Gastroesophageal sphincter (tissue), 4 donors: ENCODE data around the gene GINS2. TPM values are rescaled to one million over a fixed set of nuclear protein-coding genes. Genes with fewer than 3 reads are reported as not detected.

ENCODE experiments used
- ATAC-seq: fragments of 150-250 bp; one replicate; pipeline ENCODE4 v1.9.1; 2016; ENCODE audit warnings: mild to moderate bottlenecking, moderate library complexity
- H3K27ac ChIP-seq, 4 donors: fragments of 200-600 bp; sonication (generic) in 3 of 4; 1 replicate in 3 of 4; 2 replicates in 1 of 4; pipeline ENCODE4 v1.5.1; 2016 to 2019
- H3K27me3 ChIP-seq: fragments of 200-600 bp; sonication (generic); one replicate; pipeline ENCODE4 v1.5.1; 2019
- H3K36me3 ChIP-seq, 2 donors: fragments of 200-600 bp; sonication (generic); one replicate each; pipeline ENCODE4 v1.5.1; 2019; ENCODE audit warnings: control low read depth in 1 of 2
- H3K4me1 ChIP-seq, 3 donors: fragments of 200-600 bp; sonication (generic); 1 replicate in 2 of 3; 2 replicates in 1 of 3; pipeline ENCODE4 v1.5.1; 2016 to 2019; ENCODE audit warnings: control low read depth in 2 of 3
- H3K4me3 ChIP-seq, 2 donors: fragments of 200-600 bp; sonication (generic); one replicate each; pipeline ENCODE4 v1.5.1; 2019; ENCODE audit warnings: mild to moderate bottlenecking in 1 of 2, moderate library complexity in 1 of 2
- H3K9me3 ChIP-seq, 3 donors: fragments of 200-600 bp; sonication (generic); one replicate each; pipeline ENCODE4 v1.5.1; 2017 to 2019; ENCODE audit warnings: control low read depth in 2 of 3
- CTCF ChIP-seq, 4 experiments: fragments of 200-600 bp in 2 of 4; fragments of 450-650 bp in 2 of 4; sonication (generic) in 1 of 4; IDR thresholded peaks; one replicate each; pipeline ENCODE4 v1.5.1; 2017 to 2019; ENCODE audit warnings: antibody characterized with exemption in 4 of 4, mild to moderate bottlenecking in 2 of 4, moderate library complexity in 2 of 4
- EP300 ChIP-seq: sonication (generic); formaldehyde crosslinking; IDR thresholded peaks from one replicate; pipeline ENCODE4 v1.6.1; 2017; ENCODE audit warnings: antibody characterized with exemption, mild to moderate bottlenecking
- POLR2A ChIP-seq, 2 donors: fragments of 450-650 bp; IDR thresholded peaks; one replicate each; pipeline ENCODE4 v1.6.1; 2017; ENCODE audit warnings: antibody characterized with exemption in 2 of 2, mild to moderate bottlenecking in 2 of 2, moderate library complexity in 1 of 2
- POLR2AphosphoS5 ChIP-seq: sonication (generic); formaldehyde crosslinking; IDR thresholded peaks from one replicate; pipeline ENCODE4 v1.6.1; 2017; ENCODE audit warnings: antibody characterized with exemption
- WGBS, 2 donors: methylation state at CpG; one replicate each; pipeline ENCODE4 v1.1.5; 2018; ENCODE audit warnings: low coverage in 1 of 2; 5-methylcytosine and 5-hydroxymethylcytosine counted together
- total RNA-seq, 4 donors: library from RNA; depleted of rRNA; stranded (reverse); fragments of >200 nt; gene quantifications; one replicate each; pipeline ENCODE4 v1.1.0, GENCODE V29; 2016

Gene GINS2
- total RNA-seq, 4 donors from 2014 or later: 0.15 to 1.4 (median 0.66) TPM

GRCh38 chr16:85719605-85720301 lies 31.0 kb upstream of the GINS2 start:
- WGBS, 2 donors: 83 to 94% methylated on average over 6 to 8 of the region's 11 CpGs
- no peaks in the 10 kb centered on the region for H3K36me3 ChIP-seq
- H3K27ac ChIP-seq: no peak overlapping the region
- ATAC-seq: no peak
- H3K9me3 ChIP-seq: no peaks in the 10 kb centered on the region
- H3K4me1 ChIP-seq: peaks cover 0 to 27% (median 0%) of the 10 kb centered on the region in 3 donors
- no peaks in the 10 kb centered on the region for H3K27me3 ChIP-seq
- H3K4me3 ChIP-seq: no peak overlapping the region
- no peak for TF ChIP-seq EP300
- TF ChIP-seq POLR2AphosphoS5: no peak
- TF ChIP-seq POLR2A (IDR thresholded peaks at IDR 0.05): no peak

- peak in 3 of 4 experiments; percentile 25 to 48 (median 34) for TF ChIP-seq CTCF (IDR thresholded peaks at IDR 0.05)
- no peak for TF ChIP-seq POLR2AphosphoS5
- ATAC-seq: no peak
- no peak overlapping the region for H3K27ac ChIP-seq
- no peaks in the 10 kb centered on the region for H3K27me3 ChIP-seq
- H3K4me1 ChIP-seq: peaks cover 0 to 27% (median 0%) of the 10 kb centered on the region in 3 donors
- 36 to 39% methylated on average over 3 to 11 of the region's 11 CpGs for WGBS, 2 donors
- no peaks in the 10 kb centered on the region for H3K9me3 ChIP-seq
- H3K4me3 ChIP-seq: no peak overlapping the region
- no peaks in the 10 kb centered on the region for H3K36me3 ChIP-seq
These were observed 29.9 kb upstream of the GINS2 start for GRCh38 chr16:85718682-85719081.

- Histone ChIP-seq H3K4me3 (no peak overlapping the region), H3K27me3 (no peaks in the 10 kb centered on the region), H3K36me3 (no peaks in the 10 kb centered on the region), H3K27ac (no peak overlapping the region), H3K9me3 (no peaks in the 10 kb centered on the region), H3K4me1 (peaks cover 0 to 27% (median 0%) of the 10 kb centered on the region in 3 donors)
- TF ChIP-seq POLR2AphosphoS5: no peak
- TF ChIP-seq EP300: no peak
- no peak for TF ChIP-seq POLR2A (IDR thresholded peaks at IDR 0.05)
- TF ChIP-seq CTCF (IDR thresholded peaks at IDR 0.05): no peak
- WGBS, 2 donors: 34 to 42% methylated on average over 4 of the region's 6 CpGs
- ATAC-seq: no peak
These were observed 29.4 kb upstream of the GINS2 start for GRCh38 chr16:85718153-85718477.

GRCh38 chr16:85717393-85718152 lies 28.8 kb upstream of the GINS2 start:
- Histone ChIP-seq H3K27ac (no peak overlapping the region), H3K36me3 (no peaks in the 10 kb centered on the region), H3K4me3 (no peak overlapping the region), H3K27me3 (no peaks in the 10 kb centered on the region), H3K9me3 (peaks cover 0 to 3% (median 0%) of the 10 kb centered on the region in 3 donors), H3K4me1 (peaks cover 0 to 27% (median 0%) of the 10 kb centered on the region in 3 donors)
- peak; percentile 61 for ATAC-seq
- WGBS, 2 donors: 7% methylated on average over 3 of the region's 21 CpGs; no CpG with 5 or more reads in 1 of the 2 donors
- no peak for TF ChIP-seq POLR2A (IDR thresholded peaks at IDR 0.05)
- peak in 3 of 4 experiments; percentile 58 to 81 (median 68) for TF ChIP-seq CTCF (IDR thresholded peaks at IDR 0.05)

GRCh38 chr16:85716680-85717038 lies 27.9 kb upstream of the GINS2 start:
- ATAC-seq: no peak
- Histone ChIP-seq H3K4me1 (peaks cover 0 to 27% (median 0%) of the 10 kb centered on the region in 3 donors), H3K4me3 (no peak overlapping the region), H3K9me3 (peaks cover 0 to 12% (median 0%) of the 10 kb centered on the region in 3 donors), H3K27me3 (no peaks in the 10 kb centered on the region), H3K36me3 (no peaks in the 10 kb centered on the region), H3K27ac (no peak overlapping the region)
- 28% methylated on average over 2 of the region's 3 CpGs; no CpG with 5 or more reads in 1 of the 2 donors for WGBS, 2 donors
- TF ChIP-seq POLR2AphosphoS5: no peak
- TF ChIP-seq CTCF (IDR thresholded peaks at IDR 0.05): no peak
- no peak for TF ChIP-seq EP300
- TF ChIP-seq POLR2A (IDR thresholded peaks at IDR 0.05): no peak
